ENCODE results near the gene TRIP12. TPM values are rescaled to one million over a fixed set of nuclear protein-coding genes. Genes with fewer than 3 reads are reported as not detected.

Gene TRIP12
- total RNA-seq, 4 donors from 2014 or later, result 178 to 256 (median 193) TPM

- DNase-seq (ENCODE audit: low spot score) (no peak), ATAC-seq (ENCODE audit: low FRiP score) (no peak)
- TF ChIP-seq CTCF (IDR thresholded peaks at IDR 0.05), result no peak
These were observed 53.0 kb downstream of the TRIP12 start for GRCh38 chr2:229868794-229869193.

GRCh38 chr2:229865033-229865432 lies 56.8 kb downstream of the TRIP12 start:
- DNase-seq (ENCODE audit: low spot score) (no peak), ATAC-seq (ENCODE audit: low FRiP score) (no peak)
- no peak for TF ChIP-seq CTCF (IDR thresholded peaks at IDR 0.05)

GRCh38 chr2:229861431-229861830 lies 60.4 kb downstream of the TRIP12 start:
- DNase-seq (ENCODE audit: low spot score), result no peak
- no peak for ATAC-seq (ENCODE audit: low FRiP score)
- TF ChIP-seq CTCF (IDR thresholded peaks at IDR 0.05), result no peak

GRCh38 chr2:229860334-229860733 lies 61.5 kb downstream of the TRIP12 start:
- ATAC-seq (ENCODE audit: low FRiP score), result no peak
- no peak for DNase-seq (ENCODE audit: low spot score)

DNA sequence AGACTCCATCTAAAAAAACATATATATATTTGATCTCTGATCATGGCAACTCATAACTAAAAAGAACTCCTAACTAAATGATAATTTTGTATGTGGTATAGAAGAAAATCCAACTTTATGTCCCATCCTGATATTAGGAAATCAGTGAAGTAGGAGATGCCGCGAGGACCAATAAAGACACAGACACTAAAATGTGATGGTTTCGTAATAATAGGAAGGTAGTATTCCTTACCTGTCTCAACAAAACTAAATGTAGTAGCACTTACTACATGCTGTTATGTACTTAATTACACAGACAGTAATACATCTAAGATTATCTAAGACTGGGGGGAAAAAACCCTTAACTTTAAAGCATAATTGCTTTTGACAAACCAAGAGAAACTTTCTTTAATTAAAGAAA lies 63.5 kb downstream of the TRIP12 start:
- TF ChIP-seq CTCF (IDR thresholded peaks at IDR 0.05), result no peak
- DNase-seq (ENCODE audit: low spot score), result no peak
- no peak for ATAC-seq (ENCODE audit: low FRiP score)

More at GRCh38 chr2:229860334-229860733, 61.5 kb downstream of the TRIP12 start:
- TF ChIP-seq CTCF (IDR thresholded peaks at IDR 0.05), result no peak

DNA sequence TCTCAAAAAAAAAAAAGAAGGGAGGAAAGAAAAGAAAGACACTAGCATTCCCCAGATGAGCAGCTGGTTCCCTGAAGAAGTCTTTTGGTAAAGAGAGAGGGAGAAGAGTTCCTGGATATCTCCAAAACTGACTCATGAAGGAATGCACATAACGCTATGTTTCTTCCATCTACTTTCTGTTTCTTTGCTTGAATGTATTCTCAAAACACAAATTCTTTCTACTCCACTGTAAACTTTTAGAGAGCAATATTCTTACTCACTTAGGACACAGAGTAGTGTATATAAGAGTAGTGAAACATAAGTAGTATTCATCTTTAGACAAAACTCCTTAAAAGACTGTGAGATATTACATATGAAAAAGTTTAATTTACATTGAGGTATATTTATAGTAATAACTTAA lies 64.2 kb downstream of the TRIP12 start:
- no peak for DNase-seq (ENCODE audit: low spot score)
- no peak for ATAC-seq (ENCODE audit: low FRiP score)
- TF ChIP-seq CTCF (IDR thresholded peaks at IDR 0.05), result no peak

- no peak for DNase-seq (ENCODE audit: low spot score)
- no peak for TF ChIP-seq CTCF (IDR thresholded peaks at IDR 0.05)
- no peak for ATAC-seq (ENCODE audit: low FRiP score)
These were observed 65.4 kb downstream of the TRIP12 start for GRCh38 chr2:229856413-229856812.
